ENCODE data around the gene BGN. TPM values are rescaled to one million over a fixed set of nuclear protein-coding genes. Genes with fewer than 3 reads are reported as not detected.

BGN gene
- total RNA-seq, 2 donors from 2014 or later: 1,777 to 1,907 TPM

GRCh38 chrX:153460826-153461225 lies 34.0 kb upstream of the BGN start:
- no peak for ATAC-seq (ENCODE audit: insufficient number of reproducible peaks, low FRiP score, low read depth)

GRCh38 chrX:153462291-153462690 lies 32.5 kb upstream of the BGN start:
- Histone ChIP-seq H3K4me1 (ENCODE audit: control insufficient read depth in 1 of 2, low read depth in 2 of 2) (no peaks in the 10 kb centered on the region), H3K36me3 (no peaks in the 10 kb centered on the region), H3K27ac (no peak overlapping the region), H3K27me3 (replicated peaks; ENCODE audit: insufficient read depth) (no peaks in the 10 kb centered on the region), H3K9me3 (no peaks in the 10 kb centered on the region), H3K4me3 (no peak overlapping the region)
- ATAC-seq (ENCODE audit: insufficient number of reproducible peaks, low FRiP score, low read depth) (no peak), DNase-seq (ENCODE audit: low spot score) (no peak)
- TF ChIP-seq CTCF (IDR thresholded peaks at IDR 0.05): no peak

More at GRCh38 chrX:153460826-153461225, 34.0 kb upstream of the BGN start:
- Histone ChIP-seq H3K36me3 (peaks cover 2% of the 10 kb centered on the region), H3K4me3 (no peak overlapping the region), H3K27ac (no peak overlapping the region), H3K4me1 (ENCODE audit: control insufficient read depth in 1 of 2, low read depth in 2 of 2) (no peaks in the 10 kb centered on the region), H3K9me3 (no peaks in the 10 kb centered on the region), H3K27me3 (replicated peaks; ENCODE audit: insufficient read depth) (no peaks in the 10 kb centered on the region)
- TF ChIP-seq CTCF (IDR thresholded peaks at IDR 0.05): peak; percentile 39
- DNase-seq (ENCODE audit: low spot score): no peak

GRCh38 chrX:153463031-153463430 lies 31.7 kb upstream of the BGN start:
- no peaks in the 10 kb centered on the region for H3K27me3 ChIP-seq (replicated peaks; ENCODE audit: insufficient read depth)
- no peak for ATAC-seq (ENCODE audit: insufficient number of reproducible peaks, low FRiP score, low read depth)

GRCh38 chrX:153463556-153463955 lies 31.2 kb upstream of the BGN start:
- H3K4me3 ChIP-seq: no peak overlapping the region
- DNase-seq (ENCODE audit: low spot score): no peak
- ATAC-seq (ENCODE audit: insufficient number of reproducible peaks, low FRiP score, low read depth): no peak
- no peak for TF ChIP-seq CTCF (IDR thresholded peaks at IDR 0.05)
- H3K27me3 ChIP-seq (replicated peaks; ENCODE audit: insufficient read depth): no peaks in the 10 kb centered on the region
- no peak overlapping the region for H3K27ac ChIP-seq
- H3K9me3 ChIP-seq: no peaks in the 10 kb centered on the region
- H3K36me3 ChIP-seq: no peaks in the 10 kb centered on the region
- H3K4me1 ChIP-seq (ENCODE audit: control insufficient read depth in 1 of 2, low read depth in 2 of 2): no peaks in the 10 kb centered on the region

More at GRCh38 chrX:153463031-153463430, 31.7 kb upstream of the BGN start:
- Histone ChIP-seq H3K27ac (no peak overlapping the region), H3K36me3 (no peaks in the 10 kb centered on the region), H3K9me3 (no peaks in the 10 kb centered on the region), H3K4me1 (ENCODE audit: control insufficient read depth in 1 of 2, low read depth in 2 of 2) (no peaks in the 10 kb centered on the region), H3K4me3 (no peak overlapping the region)
- DNase-seq (ENCODE audit: low spot score): no peak
- TF ChIP-seq CTCF (IDR thresholded peaks at IDR 0.05): no peak

- DNase-seq (ENCODE audit: low spot score) (no peak), ATAC-seq (ENCODE audit: insufficient number of reproducible peaks, low FRiP score, low read depth) (no peak)
- Histone ChIP-seq H3K4me3 (no peak overlapping the region), H3K9me3 (no peaks in the 10 kb centered on the region), H3K27me3 (replicated peaks; ENCODE audit: insufficient read depth) (no peaks in the 10 kb centered on the region), H3K4me1 (ENCODE audit: control insufficient read depth in 1 of 2, low read depth in 2 of 2) (peaks cover 0 to 1% of the 10 kb centered on the region in 2 donors), H3K27ac (no peak overlapping the region), H3K36me3 (no peaks in the 10 kb centered on the region)
- TF ChIP-seq CTCF (IDR thresholded peaks at IDR 0.05): no peak
These were observed 30.7 kb upstream of the BGN start for GRCh38 chrX:153464116-153464515.

Measured in thoracic aorta (tissue), 2 donors.